Smooth muscle cell (in vitro differentiated cells): Measurements from ENCODE around the gene DEPDC1B. TPM values are rescaled to one million over a fixed set of nuclear protein-coding genes. Genes with fewer than 3 reads are reported as not detected.

Experiments used
- DNase-seq: peaks from one replicate; lab custom pipeline; 2025; ENCODE audit not compliant: unreplicated experiment; lab: John Stamatoyannopoulos, UW
- H2AFZ ChIP-seq: fragments of 200-600 bp; sonication (generic); 2 replicates; pipeline ENCODE4 v1.6.0; 2016; ENCODE audit warnings: antibody characterized with exemption, low read depth, mild to moderate bottlenecking
- H3F3A ChIP-seq: fragments of 200-600 bp; sonication (generic); 2 replicates; pipeline ENCODE4 v1.6.0; 2017; ENCODE audit warnings: antibody characterized with exemption, low read depth
- H3K27ac ChIP-seq: fragments of 200-600 bp; sonication (generic); 2 replicates; pipeline ENCODE4 v1.5.1; 2016; ENCODE audit warnings: low read depth, mild to moderate bottlenecking
- H3K27me3 ChIP-seq: fragments of 200-600 bp; sonication (generic); 2 replicates; pipeline ENCODE4 v1.6.1; 2016; ENCODE audit warnings: low read depth, mild to moderate bottlenecking
- H3K36me3 ChIP-seq: fragments of 200-600 bp; sonication (generic); 2 replicates; pipeline ENCODE4 v1.5.1; 2016; ENCODE audit warnings: low read depth
- H3K4me1 ChIP-seq: fragments of 200-600 bp; sonication (generic); 2 replicates; pipeline ENCODE4 v1.5.1; 2016; ENCODE audit warnings: low read depth
- H3K4me2 ChIP-seq: fragments of 200-600 bp; sonication (generic); 2 replicates; pipeline ENCODE4 v1.6.0; 2016; ENCODE audit warnings: mild to moderate bottlenecking
- H3K4me3 ChIP-seq: fragments of 200-600 bp; sonication (generic); 2 replicates; pipeline ENCODE4 v1.5.1; 2016; ENCODE audit warnings: mild to moderate bottlenecking
- H3K79me2 ChIP-seq: fragments of 200-600 bp; sonication (generic); 2 replicates; pipeline ENCODE4 v1.6.0; 2016; ENCODE audit warnings: low read depth, mild to moderate bottlenecking
- H3K9ac ChIP-seq: fragments of 200-600 bp; sonication (generic); 2 replicates; pipeline ENCODE4 v1.6.0; 2016; ENCODE audit warnings: low read depth
- H3K9me3 ChIP-seq: fragments of 200-600 bp; sonication (generic); replicated peaks from 2 replicates; pipeline ENCODE4 v1.5.1; 2016; ENCODE audit warnings: low read depth
- H4K20me1 ChIP-seq: fragments of 200-600 bp; sonication (generic); 2 replicates; pipeline ENCODE4 v1.6.0; 2016; ENCODE audit warnings: low read depth
- CTCF ChIP-seq: fragments of 200-600 bp; sonication (generic); IDR thresholded peaks from 2 replicates; pipeline ENCODE4 v1.5.1; 2017; ENCODE audit warnings: borderline replicate concordance, mild to moderate bottlenecking, antibody characterized with exemption; ENCODE audit not compliant: insufficient read depth, poor library complexity, severe bottlenecking
- WGBS: methylation state at CpG from one replicate; pipeline ENCODE4 v1.1.7; 2016; ENCODE audit warnings: low lambda C conversion rate; 5-methylcytosine and 5-hydroxymethylcytosine counted together
- polyA plus RNA-seq: library from polyadenylated mRNA; unstranded; fragments of >200 nt; fragmentation: Nextera tagmentation; extraction: Ambion mirVana; gene quantifications from 2 replicates; pipeline ENCODE4 v1.2.1, GENCODE V29; 2016
- total RNA-seq: library from RNA; depleted of rRNA; stranded (reverse); fragments of >200 nt; gene quantifications from 2 replicates; pipeline ENCODE4 v1.2.3, GENCODE V29; 2014

Gene DEPDC1B
- total and polyA plus RNA-seq, 2 experiments from 2014 or later, result 2.7 to 5.8 TPM

- no peak for DNase-seq
- WGBS, result 92% methylated on average over 1 of the region's 1 CpG
Observed at GRCh38 chr5:60586307-60586901, 113.6 kb downstream of the DEPDC1B start.

DNA sequence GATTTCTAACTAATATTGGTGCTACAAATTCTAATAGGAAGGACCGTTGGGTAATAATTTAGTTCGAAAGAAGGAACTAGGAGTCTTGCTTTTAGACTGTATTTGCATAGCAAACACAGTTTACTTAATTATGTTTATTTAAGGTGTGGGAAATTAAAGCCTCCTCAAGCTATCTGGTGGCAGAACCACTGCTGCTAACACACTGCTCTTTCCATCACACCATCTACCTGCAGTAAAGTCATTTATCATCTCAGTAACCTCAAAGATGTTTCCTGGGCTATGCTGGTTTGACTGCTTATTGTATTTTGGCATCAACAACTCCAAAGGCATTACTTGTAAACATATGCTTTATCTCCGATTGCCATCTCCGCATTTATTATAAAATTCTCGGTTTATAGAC, 114.3 kb downstream of the DEPDC1B start:
- no peak overlapping the region for H3K4me2 ChIP-seq
- DNase-seq, result no peak
- H3K36me3 ChIP-seq, result no peaks in the 10 kb centered on the region
- H2AFZ ChIP-seq, result no peak overlapping the region
- no peak overlapping the region for H3K27ac ChIP-seq
- no peak overlapping the region for H3K4me3 ChIP-seq
- no peaks in the 10 kb centered on the region for H4K20me1 ChIP-seq
- no peaks in the 10 kb centered on the region for H3K9me3 ChIP-seq
- H3K4me1 ChIP-seq, result no peaks in the 10 kb centered on the region
- H3K79me2 ChIP-seq, result no peaks in the 10 kb centered on the region
- no peaks in the 10 kb centered on the region for H3K27me3 ChIP-seq
- no peak for TF ChIP-seq CTCF
- WGBS, result 96% methylated on average over 5 of the region's 5 CpGs
- no peak overlapping the region for H3K9ac ChIP-seq
- H3F3A ChIP-seq, result no peaks in the 10 kb centered on the region

More at GRCh38 chr5:60586307-60586901, 113.6 kb downstream of the DEPDC1B start:
- H3K27ac ChIP-seq, result no peak overlapping the region
- H3K4me3 ChIP-seq, result no peak overlapping the region
- H3K9me3 ChIP-seq, result no peaks in the 10 kb centered on the region
- H4K20me1 ChIP-seq, result no peaks in the 10 kb centered on the region
- H3K36me3 ChIP-seq, result no peaks in the 10 kb centered on the region
- no peaks in the 10 kb centered on the region for H3K27me3 ChIP-seq
- H3F3A ChIP-seq, result no peaks in the 10 kb centered on the region
- TF ChIP-seq CTCF, result peak; percentile 53
- no peak overlapping the region for H3K9ac ChIP-seq
- H3K4me2 ChIP-seq, result no peak overlapping the region
- H3K4me1 ChIP-seq, result no peaks in the 10 kb centered on the region
- no peak overlapping the region for H2AFZ ChIP-seq
- no peaks in the 10 kb centered on the region for H3K79me2 ChIP-seq

GRCh38 chr5:60584304-60584703, 115.7 kb downstream of the DEPDC1B start:
- H3K27me3 ChIP-seq, result no peaks in the 10 kb centered on the region
- no peaks in the 10 kb centered on the region for H3K9me3 ChIP-seq
- no peaks in the 10 kb centered on the region for H3K79me2 ChIP-seq
- no peaks in the 10 kb centered on the region for H3F3A ChIP-seq
- H2AFZ ChIP-seq, result no peak overlapping the region
- no peak overlapping the region for H3K27ac ChIP-seq
- WGBS, result 95% methylated on average over 2 of the region's 2 CpGs
- no peaks in the 10 kb centered on the region for H3K36me3 ChIP-seq
- H3K4me2 ChIP-seq, result no peak overlapping the region
- DNase-seq, result no peak
- no peak for TF ChIP-seq CTCF
- H3K4me3 ChIP-seq, result no peak overlapping the region
- H3K9ac ChIP-seq, result no peak overlapping the region
- H4K20me1 ChIP-seq, result no peaks in the 10 kb centered on the region
- no peaks in the 10 kb centered on the region for H3K4me1 ChIP-seq

GRCh38 chr5:60583616-60584015, 116.3 kb downstream of the DEPDC1B start:
- no peaks in the 10 kb centered on the region for H3K79me2 ChIP-seq
- no peak overlapping the region for H3K9ac ChIP-seq
- H3K4me2 ChIP-seq, result no peak overlapping the region
- DNase-seq, result no peak
- H3K4me1 ChIP-seq, result no peaks in the 10 kb centered on the region
- no peaks in the 10 kb centered on the region for H3K9me3 ChIP-seq
- no peaks in the 10 kb centered on the region for H3K27me3 ChIP-seq
- no peaks in the 10 kb centered on the region for H3F3A ChIP-seq
- no peaks in the 10 kb centered on the region for H3K36me3 ChIP-seq
- no peaks in the 10 kb centered on the region for H4K20me1 ChIP-seq
- H2AFZ ChIP-seq, result no peak overlapping the region
- H3K4me3 ChIP-seq, result no peak overlapping the region
- H3K27ac ChIP-seq, result no peak overlapping the region
- no peak for TF ChIP-seq CTCF
